Ishikawa (cell line): ENCODE results near the gene SETBP1.

Source experiments
- CEBPB ChIP-seq: IDR thresholded peaks from 2 replicates; pipeline ENCODE4 v1.6.1; 2012
- CREB1 ChIP-seq: IDR thresholded peaks from 2 replicates; pipeline ENCODE4 v1.6.1; 2012; ENCODE audit warnings: low read depth
- EGR1 ChIP-seq: IDR thresholded peaks from 2 replicates; pipeline ENCODE4 v1.6.1; 2012
- EP300 ChIP-seq: IDR thresholded peaks from 2 replicates; pipeline ENCODE4 v1.6.1; 2012; ENCODE audit warnings: borderline replicate concordance
- FOXM1 ChIP-seq: IDR thresholded peaks from 2 replicates; pipeline ENCODE4 v1.6.1; 2012; ENCODE audit warnings: low read depth, borderline replicate concordance
- NFIC ChIP-seq: IDR thresholded peaks from 2 replicates; pipeline ENCODE4 v1.6.1; 2012
- RAD21 ChIP-seq: IDR thresholded peaks from 2 replicates; pipeline ENCODE4 v1.6.1; 2012; ENCODE audit warnings: low read depth
- TAF1 ChIP-seq: IDR thresholded peaks from 2 replicates; pipeline ENCODE4 v1.6.1; 2012; ENCODE audit warnings: low read depth, mild to moderate bottlenecking
- TCF12 ChIP-seq: IDR thresholded peaks from 2 replicates; pipeline ENCODE4 v1.6.1; 2012; ENCODE audit warnings: low read depth
- TEAD4 ChIP-seq: IDR thresholded peaks from 2 replicates; pipeline ENCODE4 v1.6.1; 2012
- YY1 ChIP-seq: IDR thresholded peaks from 2 replicates; pipeline ENCODE4 v1.6.1; 2012; ENCODE audit warnings: low read depth
- ZBTB7A ChIP-seq: IDR thresholded peaks from 2 replicates; pipeline ENCODE4 v1.6.1; 2012; ENCODE audit warnings: low read depth
- TF ChIP-seq, protein P1 (sequence below): IDR thresholded peaks from 2 replicates; pipeline ENCODE4 v1.6.1; 2012; ENCODE audit warnings: low read depth, mild to moderate bottlenecking
- TF ChIP-seq, protein P2 (sequence below): IDR thresholded peaks from 2 replicates; pipeline ENCODE4 v1.6.1; 2012
- TF ChIP-seq, protein P3 (sequence below): IDR thresholded peaks from 2 replicates; pipeline ENCODE4 v1.6.1; 2012

Gene SETBP1

DNA sequence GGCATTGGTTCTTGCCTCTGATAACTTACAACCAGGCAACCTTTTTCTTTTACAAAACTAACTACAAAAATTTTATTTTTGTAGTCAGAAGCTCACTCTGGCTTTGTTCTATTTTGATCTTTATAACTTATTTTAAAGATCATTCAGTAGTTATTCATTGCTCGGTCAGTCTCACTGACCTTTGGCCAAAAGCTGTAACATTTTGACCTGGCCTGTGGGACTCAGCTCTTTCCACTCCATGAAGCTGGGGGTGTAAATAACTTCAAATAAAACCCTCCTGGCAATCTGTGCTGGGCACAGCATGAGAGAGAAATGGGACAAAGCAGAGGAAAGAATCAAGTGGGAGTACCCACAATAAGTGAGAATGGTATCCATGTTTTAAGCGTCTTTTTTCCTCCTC is 380.7 kb downstream of the SETBP1 start:
- TF ChIP-seq EP300 (no peak), CEBPB (no peak), ZBTB7A (no peak), TAF1 (no peak), FOXM1 (no peak), CREB1 (no peak), RAD21 (no peak), EGR1 (no peak), YY1 (no peak), TEAD4 (no peak), NFIC (no peak)
- TF ChIP-seq, protein P1, sequence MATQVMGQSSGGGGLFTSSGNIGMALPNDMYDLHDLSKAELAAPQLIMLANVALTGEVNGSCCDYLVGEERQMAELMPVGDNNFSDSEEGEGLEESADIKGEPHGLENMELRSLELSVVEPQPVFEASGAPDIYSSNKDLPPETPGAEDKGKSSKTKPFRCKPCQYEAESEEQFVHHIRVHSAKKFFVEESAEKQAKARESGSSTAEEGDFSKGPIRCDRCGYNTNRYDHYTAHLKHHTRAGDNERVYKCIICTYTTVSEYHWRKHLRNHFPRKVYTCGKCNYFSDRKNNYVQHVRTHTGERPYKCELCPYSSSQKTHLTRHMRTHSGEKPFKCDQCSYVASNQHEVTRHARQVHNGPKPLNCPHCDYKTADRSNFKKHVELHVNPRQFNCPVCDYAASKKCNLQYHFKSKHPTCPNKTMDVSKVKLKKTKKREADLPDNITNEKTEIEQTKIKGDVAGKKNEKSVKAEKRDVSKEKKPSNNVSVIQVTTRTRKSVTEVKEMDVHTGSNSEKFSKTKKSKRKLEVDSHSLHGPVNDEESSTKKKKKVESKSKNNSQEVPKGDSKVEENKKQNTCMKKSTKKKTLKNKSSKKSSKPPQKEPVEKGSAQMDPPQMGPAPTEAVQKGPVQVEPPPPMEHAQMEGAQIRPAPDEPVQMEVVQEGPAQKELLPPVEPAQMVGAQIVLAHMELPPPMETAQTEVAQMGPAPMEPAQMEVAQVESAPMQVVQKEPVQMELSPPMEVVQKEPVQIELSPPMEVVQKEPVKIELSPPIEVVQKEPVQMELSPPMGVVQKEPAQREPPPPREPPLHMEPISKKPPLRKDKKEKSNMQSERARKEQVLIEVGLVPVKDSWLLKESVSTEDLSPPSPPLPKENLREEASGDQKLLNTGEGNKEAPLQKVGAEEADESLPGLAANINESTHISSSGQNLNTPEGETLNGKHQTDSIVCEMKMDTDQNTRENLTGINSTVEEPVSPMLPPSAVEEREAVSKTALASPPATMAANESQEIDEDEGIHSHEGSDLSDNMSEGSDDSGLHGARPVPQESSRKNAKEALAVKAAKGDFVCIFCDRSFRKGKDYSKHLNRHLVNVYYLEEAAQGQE, result no peak
- TF ChIP-seq, protein P2, sequence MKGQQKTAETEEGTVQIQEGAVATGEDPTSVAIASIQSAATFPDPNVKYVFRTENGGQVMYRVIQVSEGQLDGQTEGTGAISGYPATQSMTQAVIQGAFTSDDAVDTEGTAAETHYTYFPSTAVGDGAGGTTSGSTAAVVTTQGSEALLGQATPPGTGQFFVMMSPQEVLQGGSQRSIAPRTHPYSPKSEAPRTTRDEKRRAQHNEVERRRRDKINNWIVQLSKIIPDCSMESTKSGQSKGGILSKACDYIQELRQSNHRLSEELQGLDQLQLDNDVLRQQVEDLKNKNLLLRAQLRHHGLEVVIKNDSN, result no peak

DNA sequence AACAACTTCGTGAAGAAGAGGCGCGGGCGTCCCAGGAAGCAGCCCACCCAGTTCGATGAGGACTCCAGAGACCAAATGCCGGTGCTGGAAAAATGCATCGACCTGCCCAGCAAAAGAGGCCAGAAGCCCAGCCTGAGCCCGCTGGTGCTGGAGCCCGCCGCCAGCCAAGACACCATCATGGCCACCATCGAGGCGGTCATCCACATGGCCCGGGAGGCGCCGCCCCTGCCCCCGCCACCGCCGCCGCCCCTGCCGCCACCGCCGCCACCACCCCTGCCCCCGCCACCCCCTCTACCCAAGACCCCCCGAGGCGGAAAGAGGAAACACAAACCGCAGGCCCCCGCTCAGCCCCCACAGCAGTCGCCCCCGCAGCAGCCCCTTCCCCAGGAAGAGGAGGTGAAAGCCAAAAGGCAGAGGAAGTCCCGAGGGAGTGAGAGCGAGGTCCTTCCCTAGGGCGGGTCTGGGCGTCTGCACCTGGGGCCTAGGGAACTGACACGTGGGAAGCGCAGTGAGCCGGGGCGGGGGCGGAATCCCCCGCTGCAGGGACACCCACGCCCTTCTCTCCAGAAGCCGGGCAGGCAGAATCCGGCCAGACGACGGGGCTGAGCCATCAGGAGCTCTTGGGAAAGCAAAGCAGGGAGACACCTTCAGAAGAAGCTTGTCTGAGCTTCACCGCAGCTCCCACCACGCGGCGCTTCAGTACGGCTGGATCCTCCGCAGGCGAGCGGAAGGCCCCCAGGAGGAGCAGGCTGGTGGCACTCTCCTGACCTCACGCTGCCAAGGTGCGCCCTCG is 382.8 kb downstream of the SETBP1 start:
- TF ChIP-seq EGR1, result no peak
- no peak for TF ChIP-seq ZBTB7A
- TF ChIP-seq, protein P1, result no peak
- TF ChIP-seq, protein P2, result no peak
- TF ChIP-seq TEAD4, result no peak
- TF ChIP-seq TCF12, result no peak
- TF ChIP-seq CREB1, result no peak
- TF ChIP-seq, protein P3, sequence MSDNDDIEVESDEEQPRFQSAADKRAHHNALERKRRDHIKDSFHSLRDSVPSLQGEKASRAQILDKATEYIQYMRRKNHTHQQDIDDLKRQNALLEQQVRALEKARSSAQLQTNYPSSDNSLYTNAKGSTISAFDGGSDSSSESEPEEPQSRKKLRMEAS, result no peak
- TF ChIP-seq EP300, result no peak
- TF ChIP-seq FOXM1, result no peak
- TF ChIP-seq RAD21, result no peak
- TF ChIP-seq TAF1, result no peak
- no peak for TF ChIP-seq NFIC
- TF ChIP-seq CEBPB, result no peak
- no peak for TF ChIP-seq YY1

DNA sequence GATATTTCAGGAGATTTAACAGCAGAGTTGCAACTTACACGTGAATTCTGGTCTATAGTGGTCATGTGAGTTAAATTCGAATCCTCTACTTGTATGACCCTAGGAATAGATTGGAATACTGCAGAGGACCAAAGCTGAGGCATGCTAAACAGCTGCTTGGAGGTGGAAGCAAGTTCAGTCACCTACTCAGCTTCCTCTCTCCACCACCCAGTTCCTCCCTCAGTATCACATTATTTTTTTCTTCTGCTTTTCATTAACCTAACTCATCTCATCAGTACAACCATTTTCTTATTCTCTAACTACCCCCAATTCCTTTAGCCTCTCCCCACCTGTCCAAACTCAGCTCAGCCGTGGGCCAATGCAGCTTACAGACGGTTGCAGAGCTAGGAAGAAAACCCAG is 385.5 kb downstream of the SETBP1 start:
- TF ChIP-seq TEAD4 (no peak), TCF12 (no peak), EP300 (no peak), RAD21 (no peak), YY1 (no peak), CREB1 (no peak)
- TF ChIP-seq, protein P1, result no peak
- TF ChIP-seq, protein P3, result no peak
- TF ChIP-seq, protein P2, result no peak
